ENCODE results near the gene ISG20L2. TPM values are rescaled to one million over a fixed set of nuclear protein-coding genes. Genes with fewer than 3 reads are reported as not detected.

ISG20L2 gene
- total and polyA plus RNA-seq, 2 experiments from 2014 or later, result 23.1 to 34.9 TPM

DNA sequence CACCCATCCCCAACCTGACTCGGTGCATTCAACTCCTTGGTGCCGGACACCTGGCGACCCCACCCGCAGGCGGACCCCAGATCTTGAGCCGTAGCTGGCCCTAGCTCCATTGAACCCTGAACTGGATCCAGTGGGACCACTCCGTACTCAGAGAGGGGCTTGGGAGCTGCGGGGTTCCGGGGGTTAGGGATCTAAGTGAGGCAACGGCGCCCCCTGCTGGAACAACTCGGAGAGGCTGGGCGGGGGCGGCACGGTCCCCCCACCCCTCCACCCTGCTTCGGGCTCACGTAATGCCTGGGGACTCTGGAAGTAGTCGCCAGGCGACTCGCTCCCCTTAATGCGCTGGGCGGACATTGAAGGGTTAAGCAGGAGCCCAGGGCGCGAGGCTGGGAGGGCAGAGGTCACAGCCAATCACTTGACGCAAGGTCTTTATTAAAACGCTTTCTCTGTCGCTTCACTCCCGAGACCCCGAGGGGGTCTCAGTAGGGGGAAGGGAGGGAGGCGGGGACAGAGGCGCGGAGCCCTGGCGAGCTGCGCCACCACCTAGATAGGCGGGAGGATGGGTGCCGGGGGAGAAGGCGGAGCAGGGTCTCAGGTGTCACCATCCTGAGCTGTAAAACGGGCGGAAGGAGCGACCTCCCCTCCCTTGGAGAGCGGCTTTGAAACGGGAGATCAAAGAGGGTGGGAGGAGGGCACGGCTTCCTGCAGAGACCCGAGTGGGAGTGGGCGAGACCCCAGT is 22.5 kb downstream of the ISG20L2 start:
- Histone ChIP-seq H3K27me3 (ENCODE audit: insufficient read depth) (peaks cover 30% of the 10 kb centered on the region), H3F3A (replicated peaks; ENCODE audit: low read depth) (peaks cover 29% of the 10 kb centered on the region), H4K20me1 (replicated peaks; ENCODE audit: insufficient read depth) (no peaks in the 10 kb centered on the region; the same call in 1 of the 2 replicates), H3K79me2 (replicated peaks; ENCODE audit: insufficient read depth) (peaks cover 13% of the 10 kb centered on the region), H3K9me2 (ENCODE audit: insufficient read depth) (no peaks in the 10 kb centered on the region), H3K4me2 (peak overlapping the region; percentile 92), H3K4me1 (ENCODE audit: insufficient read depth) (peaks cover 63% of the 10 kb centered on the region), H3K36me3 (ENCODE audit: insufficient read depth) (no peaks in the 10 kb centered on the region), H3K4me3 (peak overlapping the region; percentile 67), H2AFZ (peak overlapping the region; percentile 87), H3K27ac (ENCODE audit: low read depth) (peak overlapping the region; percentile 98)
- DNase-seq (ENCODE audit: low spot score), result peak; percentile 96
- H3K27ac Mint-ChIP-seq, result peak overlapping the region; percentile 96
- no peaks in the 10 kb centered on the region for H3K9me3 Mint-ChIP-seq
- H3K27me3 Mint-ChIP-seq (ENCODE audit: insufficient read depth, low read depth, poor library complexity), result peaks cover 29% of the 10 kb centered on the region
- H3K4me1 Mint-ChIP-seq, result peaks cover 61% of the 10 kb centered on the region
- peaks cover 12% of the 10 kb centered on the region for H3K36me3 Mint-ChIP-seq (ENCODE audit: low read depth)
- peak overlapping the region; percentile 83 for H3K4me3 Mint-ChIP-seq
- ATAC-seq, result peak; percentile 42
- TF ChIP-seq CREB1 (CRISPR knock-in tag; IDR thresholded peaks at IDR 0.05; ENCODE audit: low read depth) (peak; percentile 68), ZNF114 (CRISPR knock-in tag; IDR thresholded peaks at IDR 0.05) (no peak), NANOG (IDR thresholded peaks at IDR 0.05; ENCODE audit: borderline replicate concordance) (no peak; the same call in 1 of the 2 replicates), REST (IDR thresholded peaks at IDR 0.05; ENCODE audit: unreplicated experiment) (peak; percentile 22), EZH2 (IDR thresholded peaks at IDR 0.05; ENCODE audit: low read depth, unreplicated experiment) (no peak), EZH2phosphoT487 (IDR thresholded peaks at IDR 0.05; ENCODE audit: unreplicated experiment) (no peak), ZNF331 (CRISPR knock-in tag; IDR thresholded peaks at IDR 0.05; ENCODE audit: low read depth) (no peak), ZNF462 (CRISPR knock-in tag; IDR thresholded peaks at IDR 0.05) (no peak), STAT1 (IDR thresholded peaks at IDR 0.05; ENCODE audit: unreplicated experiment) (no peak), POLR2AphosphoS5 (IDR thresholded peaks at IDR 0.05; ENCODE audit: low read depth) (peak; percentile 44; the same call in 1 of the 2 replicates), JUNB (IDR thresholded peaks at IDR 0.05; ENCODE audit: unreplicated experiment) (no peak)
- TF ChIP-seq, protein P1, sequence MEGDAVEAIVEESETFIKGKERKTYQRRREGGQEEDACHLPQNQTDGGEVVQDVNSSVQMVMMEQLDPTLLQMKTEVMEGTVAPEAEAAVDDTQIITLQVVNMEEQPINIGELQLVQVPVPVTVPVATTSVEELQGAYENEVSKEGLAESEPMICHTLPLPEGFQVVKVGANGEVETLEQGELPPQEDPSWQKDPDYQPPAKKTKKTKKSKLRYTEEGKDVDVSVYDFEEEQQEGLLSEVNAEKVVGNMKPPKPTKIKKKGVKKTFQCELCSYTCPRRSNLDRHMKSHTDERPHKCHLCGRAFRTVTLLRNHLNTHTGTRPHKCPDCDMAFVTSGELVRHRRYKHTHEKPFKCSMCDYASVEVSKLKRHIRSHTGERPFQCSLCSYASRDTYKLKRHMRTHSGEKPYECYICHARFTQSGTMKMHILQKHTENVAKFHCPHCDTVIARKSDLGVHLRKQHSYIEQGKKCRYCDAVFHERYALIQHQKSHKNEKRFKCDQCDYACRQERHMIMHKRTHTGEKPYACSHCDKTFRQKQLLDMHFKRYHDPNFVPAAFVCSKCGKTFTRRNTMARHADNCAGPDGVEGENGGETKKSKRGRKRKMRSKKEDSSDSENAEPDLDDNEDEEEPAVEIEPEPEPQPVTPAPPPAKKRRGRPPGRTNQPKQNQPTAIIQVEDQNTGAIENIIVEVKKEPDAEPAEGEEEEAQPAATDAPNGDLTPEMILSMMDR (conservative IDR thresholded peaks at IDR 0.05; ENCODE audit: low read depth in 2 of 2), result peak; percentile 86 to 91

Measured in GM23338 (cell line).